Esophagus muscularis mucosa (tissue), 4 donors: ENCODE results near the gene ANKRD44. TPM values are rescaled to one million over a fixed set of nuclear protein-coding genes. Genes with fewer than 3 reads are reported as not detected.

Experiments
- DNase-seq: peaks from one replicate; pipeline ENCODE4 v3.0.0-alpha.2; 2017; ENCODE audit errors: extremely low spot score
- H3K27ac ChIP-seq, 4 donors: fragments of 200-600 bp; sonication (generic); replicated peaks in 1 of 4; 1 replicate in 3 of 4; 2 replicates in 1 of 4; pipeline ENCODE4 v1.5.1; 2016 to 2019; ENCODE audit warnings: mild to moderate bottlenecking in 1 of 4
- H3K27me3 ChIP-seq, 4 donors: fragments of 200-600 bp; sonication (generic); one replicate each; pipeline versions ENCODE4 v1.5.1 to v1.6.0; 2016 to 2019
- H3K36me3 ChIP-seq, 4 donors: fragments of 200-600 bp; sonication (generic); one replicate each; pipeline ENCODE4 v1.5.1; 2016 to 2019
- H3K4me1 ChIP-seq, 4 donors: fragments of 200-600 bp; sonication (generic); one replicate each; pipeline ENCODE4 v1.5.1; 2016 to 2019
- H3K4me3 ChIP-seq, 4 donors: fragments of 200-600 bp; sonication (generic); 1 replicate in 2 of 4; 2 replicates in 2 of 4; pipeline ENCODE4 v1.5.1; 2016 to 2019; ENCODE audit warnings: mild to moderate bottlenecking in 4 of 4, moderate library complexity in 1 of 4
- H3K9me3 ChIP-seq, 4 donors: fragments of 200-600 bp; sonication (generic); 1 replicate in 3 of 4; 2 replicates in 1 of 4; pipeline ENCODE4 v1.5.1; 2016 to 2019
- CTCF ChIP-seq, 3 experiments: fragments of 200-600 bp in 2 of 3; fragments of 450-650 bp in 1 of 3; sonication (generic) in 2 of 3; IDR thresholded peaks; one replicate each; pipeline ENCODE4 v1.5.1; 2017 to 2019; ENCODE audit warnings: antibody characterized with exemption in 3 of 3, mild to moderate bottlenecking in 2 of 3, moderate library complexity in 1 of 3
- EP300 ChIP-seq: sonication (generic); formaldehyde crosslinking; IDR thresholded peaks from one replicate; pipeline ENCODE4 v1.6.1; 2017; ENCODE audit warnings: antibody characterized with exemption
- POLR2A ChIP-seq: fragments of 450-650 bp; IDR thresholded peaks from one replicate; pipeline ENCODE4 v1.6.1; 2017; ENCODE audit warnings: antibody characterized with exemption, moderate library complexity, mild to moderate bottlenecking, low read depth
- POLR2AphosphoS5 ChIP-seq, 2 donors: sonication (generic); formaldehyde crosslinking; IDR thresholded peaks; one replicate each; pipeline ENCODE4 v1.6.1; 2017; ENCODE audit warnings: antibody characterized with exemption in 2 of 2
- WGBS: methylation state at CpG from one replicate; pipeline ENCODE4 v1.1.5; 2018; 5-methylcytosine and 5-hydroxymethylcytosine counted together
- intact Hi-C: fragments of 100-400 bp; cut with DNase I; formaldehyde crosslinking; loops from one replicate; pipeline ENCODE4 v1.15.1; 2023
- total RNA-seq, 4 donors: library from RNA; depleted of rRNA; stranded (reverse); fragments of >200 nt; gene quantifications; one replicate each; pipeline versions ENCODE4 v1.1.0 to v1.2.1, GENCODE V29; 2016

The ANKRD44 gene
- total RNA-seq, 4 donors from 2014 or later = 41.4 to 76.6 (median 48.1) TPM

DNA sequence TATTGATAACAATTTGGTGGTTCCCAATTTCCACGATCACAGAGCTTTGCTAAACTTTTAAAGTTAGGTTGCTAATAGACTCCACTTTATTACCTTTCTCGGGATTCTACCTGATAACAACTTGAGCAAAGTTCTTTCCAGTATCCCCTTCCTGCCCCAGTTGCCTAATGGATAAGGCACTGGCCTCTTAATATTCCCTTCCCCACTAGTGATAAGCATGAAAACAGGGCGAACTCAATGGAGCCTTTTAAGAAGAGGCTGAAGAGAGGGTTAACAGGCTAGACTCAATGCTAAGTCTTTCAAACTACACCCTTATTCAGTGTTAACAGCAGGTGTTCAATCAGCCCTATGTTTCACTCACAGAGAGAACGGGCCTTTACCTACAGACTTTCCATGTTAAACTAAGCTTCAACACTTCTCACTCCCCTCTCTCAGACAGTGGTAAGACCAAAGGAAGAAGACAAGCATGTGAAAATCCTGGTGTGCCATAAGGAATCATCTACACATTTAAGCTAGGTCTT lies 75.8 kb downstream of the ANKRD44 start:
- DNase-seq = no peak
- no peak overlapping the region for H3K27ac ChIP-seq
- H3K36me3 ChIP-seq = no peaks in the 10 kb centered on the region
- no peak for TF ChIP-seq EP300
- TF ChIP-seq POLR2AphosphoS5 (IDR thresholded peaks at IDR 0.05) = no peak
- TF ChIP-seq POLR2A = no peak
- TF ChIP-seq CTCF (IDR thresholded peaks at IDR 0.05) = no peak
- peaks cover 0 to 62% (median 35%) of the 10 kb centered on the region in 4 donors for H3K4me1 ChIP-seq
- no peaks in the 10 kb centered on the region for H3K27me3 ChIP-seq
- intact Hi-C loops = no loop called here
- WGBS = 96% methylated on average over 4 of the region's 4 CpGs
- no peak overlapping the region for H3K4me3 ChIP-seq
- no peaks in the 10 kb centered on the region for H3K9me3 ChIP-seq

DNA sequence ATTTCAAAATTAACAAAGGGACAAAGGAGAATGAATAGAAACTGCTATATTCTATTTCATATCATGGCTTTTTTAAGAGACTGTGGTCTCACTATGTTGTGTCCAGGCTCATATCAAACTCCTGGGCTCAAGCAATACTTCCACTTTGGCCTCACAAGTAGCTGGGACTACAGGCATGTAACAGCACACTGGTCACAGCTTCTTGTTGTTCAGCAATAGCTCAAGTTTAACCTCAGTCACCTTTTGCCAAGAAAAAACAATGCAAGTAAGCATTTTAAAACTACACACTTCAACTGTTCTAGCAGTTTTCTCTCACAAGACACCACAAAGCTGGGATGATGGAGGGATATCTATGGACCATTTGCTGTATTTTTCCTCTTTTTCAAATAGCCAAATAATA lies 77.1 kb downstream of the ANKRD44 start:
- H3K4me1 ChIP-seq = peaks cover 0 to 57% (median 32%) of the 10 kb centered on the region in 4 donors
- intact Hi-C loops = no loop called here

DNA sequence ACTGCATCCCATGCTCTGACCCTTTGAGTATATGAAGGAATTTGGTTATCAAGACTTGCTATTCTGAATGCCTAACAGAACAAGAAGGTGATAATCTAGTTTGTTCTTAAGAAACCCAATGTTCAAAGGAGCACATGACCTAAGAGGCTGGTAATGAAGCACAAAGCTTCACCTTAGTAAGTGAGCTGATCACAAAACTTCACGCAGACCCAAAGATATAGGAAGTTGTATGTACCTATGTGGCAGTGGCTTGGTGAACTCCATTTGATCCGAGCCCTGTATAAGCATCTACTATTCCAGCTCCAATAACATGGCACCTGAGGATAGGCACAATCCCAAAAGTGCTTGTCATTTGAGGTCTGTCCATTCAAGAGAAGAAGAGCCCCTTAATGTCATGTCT lies 78.6 kb downstream of the ANKRD44 start:
- no peak for DNase-seq
- intact Hi-C loops = no loop called here
- no peaks in the 10 kb centered on the region for H3K27me3 ChIP-seq
- H3K27ac ChIP-seq = no peak overlapping the region
- peaks cover 0 to 47% (median 21%) of the 10 kb centered on the region in 4 donors for H3K4me1 ChIP-seq
- no peaks in the 10 kb centered on the region for H3K36me3 ChIP-seq
- TF ChIP-seq POLR2A (no peak), EP300 (no peak), CTCF (IDR thresholded peaks at IDR 0.05) (no peak), POLR2AphosphoS5 (IDR thresholded peaks at IDR 0.05) (no peak)
- WGBS = 95% methylated on average over 2 of the region's 2 CpGs
- H3K9me3 ChIP-seq = no peaks in the 10 kb centered on the region
- no peak overlapping the region for H3K4me3 ChIP-seq

More for the DNA sequence above, 77.1 kb downstream of the ANKRD44 start:
- Histone ChIP-seq H3K27me3 (no peaks in the 10 kb centered on the region), H3K27ac (no peak overlapping the region), H3K4me3 (no peak overlapping the region), H3K9me3 (no peaks in the 10 kb centered on the region), H3K36me3 (no peaks in the 10 kb centered on the region)
- TF ChIP-seq POLR2A (no peak), CTCF (IDR thresholded peaks at IDR 0.05) (no peak), EP300 (no peak), POLR2AphosphoS5 (IDR thresholded peaks at IDR 0.05) (no peak)
- no peak for DNase-seq

DNA sequence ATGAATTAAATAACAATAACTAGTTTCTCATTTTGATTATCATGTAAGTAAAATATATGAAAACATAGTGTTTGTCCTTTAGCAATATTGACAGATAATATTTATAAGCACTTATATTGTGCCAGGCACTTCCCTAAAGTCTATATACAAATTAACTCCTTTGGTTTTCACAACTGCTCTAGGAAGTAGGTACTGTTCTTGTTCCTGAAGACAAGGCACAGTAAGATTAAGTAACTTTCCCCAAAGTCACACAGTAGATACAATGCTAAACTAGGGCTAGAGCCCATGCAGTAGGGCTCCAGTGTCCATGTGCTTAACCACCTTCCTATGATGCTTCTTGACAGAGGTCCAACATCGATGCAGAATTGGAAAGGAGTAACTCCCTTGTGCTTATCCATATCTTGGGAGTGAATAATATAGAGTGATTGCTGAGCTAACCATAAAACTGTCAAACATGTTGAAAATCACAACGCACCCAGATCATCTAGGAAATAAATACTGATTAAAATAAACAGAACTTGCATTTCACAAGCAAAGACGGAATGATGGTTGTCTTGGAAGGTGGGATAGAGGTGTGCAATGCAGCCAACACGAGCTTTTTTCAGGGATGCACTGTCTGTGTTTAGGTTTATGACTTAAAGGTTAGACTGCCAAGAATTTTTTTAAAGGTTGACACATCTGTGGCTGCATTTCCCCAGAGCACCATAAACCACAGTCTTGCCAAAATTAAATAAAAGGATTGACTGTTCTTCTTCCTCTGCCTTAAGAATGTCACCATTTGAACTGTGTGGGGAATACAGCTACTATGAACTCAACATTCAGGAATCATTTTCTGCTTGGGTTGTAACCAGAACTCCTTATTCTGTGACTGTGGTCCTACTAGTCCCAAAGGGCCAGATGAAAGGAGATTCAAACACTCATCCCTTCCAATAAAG lies 80.8 kb downstream of the ANKRD44 start:
- TF ChIP-seq POLR2A (no peak), CTCF (IDR thresholded peaks at IDR 0.05) (no peak), POLR2AphosphoS5 (IDR thresholded peaks at IDR 0.05) (no peak), EP300 (no peak)
- Histone ChIP-seq H3K36me3 (no peaks in the 10 kb centered on the region), H3K27ac (no peak overlapping the region), H3K9me3 (no peaks in the 10 kb centered on the region), H3K4me1 (peaks cover 0 to 40% (median 32%) of the 10 kb centered on the region in 4 donors), H3K4me3 (no peak overlapping the region), H3K27me3 (no peaks in the 10 kb centered on the region)
- WGBS = 43% methylated on average over 4 of the region's 4 CpGs
- peak; percentile 50 for DNase-seq
- intact Hi-C loops = no loop called here
